GM12878 (cell line): ENCODE measurements around the gene PPP1R18. TPM values are rescaled to one million over a fixed set of nuclear protein-coding genes. Genes with fewer than 3 reads are reported as not detected.

Source experiments
- ASH2L ChIP-seq: fragments of 300-600, 200-600 bp; sonication (generic); IDR thresholded peaks from 2 replicates; pipeline ENCODE4 v1.6.1; 2017; ENCODE audit warnings: low read depth, mild to moderate bottlenecking, borderline replicate concordance
- BCL11A ChIP-seq: IDR thresholded peaks from 2 replicates; pipeline ENCODE4 v1.6.1; 2011; ENCODE audit warnings: low read depth, low read length
- CBFB ChIP-seq: IDR thresholded peaks from 2 replicates; pipeline ENCODE4 v1.6.1; 2016; ENCODE audit warnings: antibody characterized with exemption, low read depth
- CHD4 ChIP-seq: fragments of 200-600 bp; sonication (generic); IDR thresholded peaks from 2 replicates; pipeline ENCODE4 v1.6.1; 2016; ENCODE audit warnings: mild to moderate bottlenecking
- CREB1 ChIP-seq: IDR thresholded peaks from 2 replicates; pipeline ENCODE4 v1.6.1; 2012; ENCODE audit warnings: low read depth, mild to moderate bottlenecking, inconsistent platforms
- EGR1 ChIP-seq, 2 experiments: IDR thresholded peaks; 1 replicate in 1 of 2; 2 replicates in 1 of 2; pipeline ENCODE4 v1.6.1; 2011 to 2012; ENCODE audit warnings: low read depth in 2 of 2, low read length in 2 of 2, borderline replicate concordance in 1 of 2, mild to moderate bottlenecking in 1 of 2, moderate library complexity in 1 of 2
- ETV6 ChIP-seq, 2 experiments: fragments of 450-650 bp in 1 of 2; IDR thresholded peaks in 1 of 2; conservative IDR thresholded peaks in 1 of 2; 2 replicates each; pipeline ENCODE4 v1.6.1; 2014; ENCODE audit warnings: antibody characterized with exemption in 1 of 2, borderline replicate concordance in 1 of 2, low read depth in 1 of 2, mild to moderate bottlenecking in 1 of 2, moderate library complexity in 1 of 2
- FOS ChIP-seq: IDR thresholded peaks from 3 replicates; pipeline ENCODE4 v1.6.1; 2011; ENCODE audit warnings: borderline replicate concordance; ENCODE audit not compliant: insufficient read length; ENCODE audit errors: extremely low read depth
- HDGF ChIP-seq: fragments of 450-650 bp; IDR thresholded peaks from 2 replicates; pipeline ENCODE4 v1.6.1; 2016; ENCODE audit warnings: antibody characterized with exemption
- MEF2A ChIP-seq: IDR thresholded peaks from 2 replicates; pipeline ENCODE4 v1.6.1; 2011; ENCODE audit warnings: low read depth, mild to moderate bottlenecking, low read length, moderate library complexity; ENCODE audit not compliant: insufficient read depth
- NFYB ChIP-seq: IDR thresholded peaks from 2 replicates; pipeline ENCODE4 v1.6.1; 2011; ENCODE audit warnings: low read depth, mild to moderate bottlenecking, low read length, improper control_type of control experiment, moderate library complexity; ENCODE audit not compliant: insufficient read depth
- NRF1 ChIP-seq: conservative IDR thresholded peaks from 2 replicates; pipeline ENCODE4 v1.6.1; 2011; ENCODE audit warnings: mild to moderate bottlenecking, low read depth, low read length, improper control_type of control experiment
- SUPT20H ChIP-seq: IDR thresholded peaks from 2 replicates; pipeline ENCODE4 v1.6.1; 2011; ENCODE audit warnings: low read depth, mild to moderate bottlenecking, low read length, moderate library complexity, borderline replicate concordance; ENCODE audit not compliant: control insufficient read depth
- TARDBP ChIP-seq: IDR thresholded peaks from 2 replicates; pipeline ENCODE4 v1.6.1; 2016; ENCODE audit warnings: borderline replicate concordance
- TCF7 ChIP-seq: IDR thresholded peaks from 2 replicates; pipeline ENCODE4 v1.6.1; 2014; ENCODE audit warnings: antibody characterized with exemption, borderline replicate concordance
- ZNF274 ChIP-seq: IDR thresholded peaks from one replicate; pipeline ENCODE4 v1.8.0; 2011; ENCODE audit not compliant: insufficient read length, insufficient read depth
- ZSCAN29 ChIP-seq: fragments of 450-650 bp; IDR thresholded peaks from 2 replicates; pipeline ENCODE4 v1.6.1; 2017; ENCODE audit warnings: mild to moderate bottlenecking, moderate library complexity
- polyA plus RNA-seq, 11 experiments: library from polyadenylated mRNA; depleted of rRNA in 4 of 11; unstranded in 6 of 11; stranded (reverse) in 5 of 11; fragments of >200 nt; fragmentation: Nextera tagmentation in 4 of 11; fragmentation: Illumina TruSeq in 1 of 11; extraction: Ambion mirVana in 4 of 11; extraction: Trizol in 1 of 11; gene quantifications; 1 replicate in 1 of 11; 2 replicates in 10 of 11; pipeline versions ENCODE4 v1.2.1 to v1.2.3, GENCODE V29; 2011 to 2016; ENCODE audit warnings: inconsistent platforms in 2 of 11, missing spikeins in 2 of 11, low read depth in 1 of 11
- total RNA-seq, 4 experiments: library from RNA; depleted of rRNA in 3 of 4; stranded (reverse); fragments of >200 nt in 3 of 4; fragmentation: Illumina TruSeq in 1 of 4; extraction: Trizol in 1 of 4; gene quantifications; 2 replicates each; pipeline versions ENCODE4 v1.2.1 to v1.2.3, GENCODE V29; 2013 to 2021
- TF ChIP-seq, protein P1 (sequence below): fragments of 450-650 bp; IDR thresholded peaks from 2 replicates; pipeline ENCODE4 v1.6.1; 2014; ENCODE audit warnings: mild to moderate bottlenecking
- TF ChIP-seq, protein P2 (sequence below): IDR thresholded peaks from 2 replicates; pipeline ENCODE4 v1.6.1; 2012; ENCODE audit warnings: mild to moderate bottlenecking, low read depth, low read length
- TF ChIP-seq, protein P3 (sequence below): IDR thresholded peaks from 2 replicates; pipeline ENCODE4 v1.6.1; 2011; ENCODE audit warnings: borderline replicate concordance, low read depth, mild to moderate bottlenecking, moderate library complexity, mixed read lengths, low read length; ENCODE audit not compliant: insufficient read depth; ENCODE audit errors: extremely low read length
- TF ChIP-seq, protein P4 (sequence below): IDR thresholded peaks from 2 replicates; pipeline ENCODE4 v1.6.1; 2011; ENCODE audit warnings: borderline replicate concordance, low read depth, mild to moderate bottlenecking, moderate library complexity, low read length; ENCODE audit not compliant: insufficient read depth, poor library complexity, severe bottlenecking
- TF ChIP-seq, protein P5 (sequence below): IDR thresholded peaks from 2 replicates; pipeline ENCODE4 v1.6.1; 2011; ENCODE audit warnings: low read depth, mild to moderate bottlenecking, low read length, moderate library complexity, borderline replicate concordance; ENCODE audit errors: extremely low read depth

Gene PPP1R18
- total and polyA plus RNA-seq, 10 of the 15 experiments (the other 5 are each of a cell fraction or from before 2014, with no cell fraction given), result 21.0 to 119 (median 52.6) TPM

DNA sequence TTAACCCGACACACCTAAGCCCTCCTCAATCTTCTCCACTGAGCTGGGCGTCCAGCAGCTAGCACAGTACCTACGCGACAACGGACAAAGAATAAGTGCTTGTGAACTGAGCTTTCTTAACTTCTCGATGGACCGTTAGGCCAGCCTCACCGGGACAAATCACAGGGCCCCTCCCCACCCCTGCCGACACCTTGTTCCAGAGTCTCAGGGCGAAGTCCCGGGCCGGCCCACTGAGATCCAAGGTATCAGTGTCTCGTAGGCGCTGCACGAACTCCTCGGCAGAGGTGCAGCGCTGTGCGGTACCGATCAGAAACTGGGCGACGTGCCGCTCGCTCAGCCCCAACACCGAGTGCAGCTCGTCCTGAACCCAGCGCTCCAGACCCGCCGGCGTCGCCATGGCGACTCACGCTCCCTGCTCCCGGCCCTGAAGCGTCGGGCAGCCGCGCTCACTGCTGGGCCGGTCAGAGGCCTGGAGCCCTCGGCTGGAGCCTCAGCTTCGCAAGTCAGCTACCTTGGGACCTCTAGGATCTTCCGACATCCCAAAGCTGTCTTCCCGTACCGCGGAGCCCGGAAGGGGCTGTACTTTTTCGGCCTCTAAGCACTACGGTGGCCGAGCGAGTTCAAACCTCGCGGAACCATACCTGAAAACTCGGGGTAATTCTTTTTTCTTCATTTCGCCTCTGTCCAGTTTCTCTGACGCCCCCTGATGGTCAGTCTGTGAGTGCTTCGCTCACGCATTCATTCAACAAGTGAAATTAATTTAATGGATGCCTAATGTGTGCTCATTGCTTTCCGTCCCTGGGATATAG is 13.8 kb downstream of the PPP1R18 start, which contains the start of gene DHX16 (continued):
- TF ChIP-seq, protein P1, sequence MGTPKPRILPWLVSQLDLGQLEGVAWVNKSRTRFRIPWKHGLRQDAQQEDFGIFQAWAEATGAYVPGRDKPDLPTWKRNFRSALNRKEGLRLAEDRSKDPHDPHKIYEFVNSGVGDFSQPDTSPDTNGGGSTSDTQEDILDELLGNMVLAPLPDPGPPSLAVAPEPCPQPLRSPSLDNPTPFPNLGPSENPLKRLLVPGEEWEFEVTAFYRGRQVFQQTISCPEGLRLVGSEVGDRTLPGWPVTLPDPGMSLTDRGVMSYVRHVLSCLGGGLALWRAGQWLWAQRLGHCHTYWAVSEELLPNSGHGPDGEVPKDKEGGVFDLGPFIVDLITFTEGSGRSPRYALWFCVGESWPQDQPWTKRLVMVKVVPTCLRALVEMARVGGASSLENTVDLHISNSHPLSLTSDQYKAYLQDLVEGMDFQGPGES, result no peak
- TF ChIP-seq CHD4 (no peak), SUPT20H (no peak), MEF2A (0 out of 2 replicates have a peak, but pooled peaks have one; percentile 25), ETV6 (conservative IDR thresholded peaks at IDR 0.05 in 1 of 2, IDR thresholded peaks at IDR 0.05 in 1 of 2; ENCODE audit: borderline replicate concordance in 1 of 2, low read depth in 1 of 2) (no peak), NFYB (no peak), TARDBP (no peak), ASH2L (peak; percentile 87; the same call in 1 of the 2 replicates), BCL11A (no peak), HDGF (no peak), FOS (no peak), ZSCAN29 (peak; percentile 60), NRF1 (no peak), CBFB (peak; percentile 81; the same call in 1 of the 2 replicates), ZNF274 (no peak), TCF7 (no peak), CREB1 (peak; percentile 69), EGR1 (IDR thresholded peaks at IDR 0.05; ENCODE audit: borderline replicate concordance in 1 of 2, low read depth in 2 of 2, low read length in 2 of 2) (no peak)
- TF ChIP-seq, protein P2, sequence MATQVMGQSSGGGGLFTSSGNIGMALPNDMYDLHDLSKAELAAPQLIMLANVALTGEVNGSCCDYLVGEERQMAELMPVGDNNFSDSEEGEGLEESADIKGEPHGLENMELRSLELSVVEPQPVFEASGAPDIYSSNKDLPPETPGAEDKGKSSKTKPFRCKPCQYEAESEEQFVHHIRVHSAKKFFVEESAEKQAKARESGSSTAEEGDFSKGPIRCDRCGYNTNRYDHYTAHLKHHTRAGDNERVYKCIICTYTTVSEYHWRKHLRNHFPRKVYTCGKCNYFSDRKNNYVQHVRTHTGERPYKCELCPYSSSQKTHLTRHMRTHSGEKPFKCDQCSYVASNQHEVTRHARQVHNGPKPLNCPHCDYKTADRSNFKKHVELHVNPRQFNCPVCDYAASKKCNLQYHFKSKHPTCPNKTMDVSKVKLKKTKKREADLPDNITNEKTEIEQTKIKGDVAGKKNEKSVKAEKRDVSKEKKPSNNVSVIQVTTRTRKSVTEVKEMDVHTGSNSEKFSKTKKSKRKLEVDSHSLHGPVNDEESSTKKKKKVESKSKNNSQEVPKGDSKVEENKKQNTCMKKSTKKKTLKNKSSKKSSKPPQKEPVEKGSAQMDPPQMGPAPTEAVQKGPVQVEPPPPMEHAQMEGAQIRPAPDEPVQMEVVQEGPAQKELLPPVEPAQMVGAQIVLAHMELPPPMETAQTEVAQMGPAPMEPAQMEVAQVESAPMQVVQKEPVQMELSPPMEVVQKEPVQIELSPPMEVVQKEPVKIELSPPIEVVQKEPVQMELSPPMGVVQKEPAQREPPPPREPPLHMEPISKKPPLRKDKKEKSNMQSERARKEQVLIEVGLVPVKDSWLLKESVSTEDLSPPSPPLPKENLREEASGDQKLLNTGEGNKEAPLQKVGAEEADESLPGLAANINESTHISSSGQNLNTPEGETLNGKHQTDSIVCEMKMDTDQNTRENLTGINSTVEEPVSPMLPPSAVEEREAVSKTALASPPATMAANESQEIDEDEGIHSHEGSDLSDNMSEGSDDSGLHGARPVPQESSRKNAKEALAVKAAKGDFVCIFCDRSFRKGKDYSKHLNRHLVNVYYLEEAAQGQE, result no peak; the same call in 1 of the 2 replicates
- TF ChIP-seq, protein P3, sequence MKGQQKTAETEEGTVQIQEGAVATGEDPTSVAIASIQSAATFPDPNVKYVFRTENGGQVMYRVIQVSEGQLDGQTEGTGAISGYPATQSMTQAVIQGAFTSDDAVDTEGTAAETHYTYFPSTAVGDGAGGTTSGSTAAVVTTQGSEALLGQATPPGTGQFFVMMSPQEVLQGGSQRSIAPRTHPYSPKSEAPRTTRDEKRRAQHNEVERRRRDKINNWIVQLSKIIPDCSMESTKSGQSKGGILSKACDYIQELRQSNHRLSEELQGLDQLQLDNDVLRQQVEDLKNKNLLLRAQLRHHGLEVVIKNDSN, result no peak
- TF ChIP-seq, protein P4, sequence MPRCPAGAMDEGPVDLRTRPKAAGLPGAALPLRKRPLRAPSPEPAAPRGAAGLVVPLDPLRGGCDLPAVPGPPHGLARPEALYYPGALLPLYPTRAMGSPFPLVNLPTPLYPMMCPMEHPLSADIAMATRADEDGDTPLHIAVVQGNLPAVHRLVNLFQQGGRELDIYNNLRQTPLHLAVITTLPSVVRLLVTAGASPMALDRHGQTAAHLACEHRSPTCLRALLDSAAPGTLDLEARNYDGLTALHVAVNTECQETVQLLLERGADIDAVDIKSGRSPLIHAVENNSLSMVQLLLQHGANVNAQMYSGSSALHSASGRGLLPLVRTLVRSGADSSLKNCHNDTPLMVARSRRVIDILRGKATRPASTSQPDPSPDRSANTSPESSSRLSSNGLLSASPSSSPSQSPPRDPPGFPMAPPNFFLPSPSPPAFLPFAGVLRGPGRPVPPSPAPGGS, result no peak
- TF ChIP-seq, protein P5, sequence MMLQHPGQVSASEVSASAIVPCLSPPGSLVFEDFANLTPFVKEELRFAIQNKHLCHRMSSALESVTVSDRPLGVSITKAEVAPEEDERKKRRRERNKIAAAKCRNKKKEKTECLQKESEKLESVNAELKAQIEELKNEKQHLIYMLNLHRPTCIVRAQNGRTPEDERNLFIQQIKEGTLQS, result no peak
